K562 (cell line): ENCODE data around the gene PLCL2. TPM values are rescaled to one million over a fixed set of nuclear protein-coding genes. Genes with fewer than 3 reads are reported as not detected.

ENCODE experiments used
- ATAC-seq: fragments of 200-7000 bp; cut with Tn5 transposase; 3 replicates; pipeline ENCODE4 v1.9.1; 2020; ENCODE audit warnings: moderate library complexity
- BruUV-seq: library from RNA; stranded (reverse); fragments of 400-500 nt; replicated peaks from 2 replicates; lab custom pipeline; 2021; lab: Mats Ljungman, UMichigan
- CTCF ChIA-PET: fragments of 300-600 bp; formaldehyde crosslinking; extraction: SDS; loops from one replicate; lab custom pipeline; 2021; ENCODE audit warnings: low intra/inter-chr PET ratio; lab: Yijun Ruan, JAX
- POLR2A ChIA-PET: fragments of 300-600, 350-650 bp; sonication (Branson Sonifier 250); formaldehyde crosslinking; extraction: SDS; loops from one replicate; lab custom pipeline; 2021; ENCODE audit warnings: antibody characterized with exemption, inconsistent platforms; lab: Yijun Ruan, JAX
- DNase-seq, 4 experiments: peaks; one replicate each; pipeline versions ENCODE4 v3.0.0 to v3.0.0-alpha.2; 2011 to 2018; ENCODE audit warnings: low spot score in 3 of 4, mixed read lengths in 3 of 4; ENCODE audit errors: extremely low read depth in 1 of 4
- FAIRE-seq: peaks from 2 replicates; lab custom pipeline; 2011; peaks lifted over from hg19 to GRCh38; lab: Jason Lieb, UNC
- H2AFZ ChIP-seq: 2 replicates; pipeline ENCODE4 v1.6.0; 2011; ENCODE audit warnings: low read depth, low read length, control low read depth, inconsistent platforms
- H3K27ac ChIP-seq: fragments of 200-600 bp; 3 replicates; pipeline ENCODE4 v1.8.0; 2011; ENCODE audit warnings: low read depth, mild to moderate bottlenecking, control low read depth, inconsistent platforms, low read length, moderate library complexity, mixed read lengths; ENCODE audit errors: extremely low read depth
- H3K27me3 ChIP-seq, 2 experiments: fragments of 300-600 bp in 1 of 2; 2 replicates in 1 of 2; 3 replicates in 1 of 2; pipeline versions ENCODE4 v1.6.0 to v1.8.0; 2011; ENCODE audit warnings: inconsistent platforms in 2 of 2, low read length in 2 of 2, mild to moderate bottlenecking in 1 of 2, mixed read lengths in 1 of 2, moderate library complexity in 1 of 2; ENCODE audit not compliant: control insufficient read depth in 2 of 2, insufficient read depth in 2 of 2
- H3K36me3 ChIP-seq: fragments of 300-600 bp; 3 replicates; pipeline ENCODE4 v1.8.0; 2011; ENCODE audit warnings: mild to moderate bottlenecking, low read length, inconsistent platforms; ENCODE audit not compliant: control insufficient read depth, insufficient read depth
- H3K4me1 ChIP-seq, 2 experiments: fragments of 200-600 bp in 1 of 2; replicated peaks in 1 of 2; 2 replicates in 1 of 2; 3 replicates in 1 of 2; pipeline versions ENCODE4 v1.5.1 to v1.8.0; 2011; ENCODE audit warnings: inconsistent platforms in 2 of 2, low read length in 2 of 2, mild to moderate bottlenecking in 1 of 2, mixed read lengths in 1 of 2, moderate library complexity in 1 of 2; ENCODE audit not compliant: control insufficient read depth in 2 of 2, insufficient read depth in 2 of 2
- H3K4me2 ChIP-seq: 2 replicates; pipeline ENCODE4 v1.6.1; 2011; ENCODE audit warnings: low read length, control low read depth, inconsistent platforms, mixed read lengths; ENCODE audit not compliant: insufficient read depth
- H3K4me3 ChIP-seq: fragments of 200-600 bp; sonication (generic), shearing (Covaris generic); 2 replicates; pipeline ENCODE4 v1.5.1; 2016; ENCODE audit warnings: control low read depth, inconsistent platforms
- H3K79me2 ChIP-seq: fragments of 200-600 bp; 3 replicates; pipeline ENCODE4 v1.8.0; 2011; ENCODE audit warnings: low read length, inconsistent platforms; ENCODE audit not compliant: control insufficient read depth, insufficient read depth
- H3K9ac ChIP-seq, 2 experiments: 2 replicates each; pipeline versions ENCODE4 v1.6.0 to v1.6.1; 2011; ENCODE audit warnings: low read depth in 2 of 2, low read length in 2 of 2, control low read depth in 1 of 2, inconsistent platforms in 1 of 2, mild to moderate bottlenecking in 1 of 2, mixed read lengths in 1 of 2; ENCODE audit not compliant: insufficient read depth in 1 of 2
- H3K9me1 ChIP-seq: one replicate; pipeline ENCODE4 v1.6.0; 2011; ENCODE audit warnings: inconsistent platforms, mild to moderate bottlenecking, low read length, moderate library complexity; ENCODE audit not compliant: control insufficient read depth, insufficient read depth
- H3K9me3 ChIP-seq: replicated peaks from 2 replicates; pipeline ENCODE4 v1.5.1; 2011; ENCODE audit warnings: low read depth, low read length, inconsistent platforms; ENCODE audit not compliant: control insufficient read depth, insufficient read depth
- H4K20me1 ChIP-seq: replicated peaks from 2 replicates; pipeline ENCODE4 v1.6.1; 2011; ENCODE audit warnings: low read length, inconsistent platforms, mixed read lengths; ENCODE audit not compliant: control insufficient read depth, insufficient read depth
- ATF7 ChIP-seq: fragments of 450-650 bp; IDR thresholded peaks from 2 replicates; pipeline ENCODE4 v1.7.1; 2014; ENCODE audit warnings: mild to moderate bottlenecking, moderate library complexity
- RFX1 ChIP-seq: fragments of 450-650 bp; IDR thresholded peaks from 2 replicates; pipeline ENCODE4 v1.6.1; 2016; ENCODE audit warnings: mild to moderate bottlenecking, moderate library complexity
- ZMIZ1 ChIP-seq, 2 experiments: fragments of 150-350 bp in 1 of 2; IDR thresholded peaks; 2 replicates each; pipeline ENCODE4 v1.6.1; 2012 to 2016; ENCODE audit warnings: low read depth in 2 of 2, low read length in 2 of 2, mild to moderate bottlenecking in 1 of 2, moderate library complexity in 1 of 2
- ZNF133 ChIP-seq: fragments of 250-450 bp; sonication (Bioruptor Pico); IDR thresholded peaks from 2 replicates; pipeline ENCODE4 v1.4.0; 2020; ENCODE audit warnings: mild to moderate bottlenecking
- WGBS: fragments of 100-300 bp; shearing (Covaris generic); methylation state at CpG from one replicate; pipeline ENCODE4 v1.1.6; 2016; ENCODE audit warnings: low coverage, mixed read lengths; ENCODE audit not compliant: insufficient coverage; ENCODE audit errors: missing lambda C conversion rate; 5-methylcytosine and 5-hydroxymethylcytosine counted together
- in situ Hi-C: fragments of 300-500 bp; cut with MboI; formaldehyde crosslinking; loops from 4 replicates; pipeline ENCODE4 v1.15.0; 2018; ENCODE audit warnings: inconsistent platforms, mixed read lengths
- intact Hi-C: fragments of 100-400 bp; cut with micrococcal nuclease; formaldehyde crosslinking; loops from 2 replicates; pipeline ENCODE4 v1.14.2; 2022
- polyA plus RNA-seq, 8 experiments: library from polyadenylated mRNA; depleted of rRNA in 4 of 8; stranded (reverse) in 5 of 8; unstranded in 3 of 8; fragments of >200 nt; fragmentation: Nextera tagmentation in 2 of 8; fragmentation: Illumina TruSeq in 1 of 8; extraction: Ambion mirVana in 2 of 8; extraction: Trizol in 1 of 8; gene quantifications; 2 replicates each; pipeline versions ENCODE4 v1.2.1 to v1.2.3, GENCODE V29; 2011 to 2014; ENCODE audit warnings: inconsistent platforms in 1 of 8, missing spikeins in 1 of 8
- total RNA-seq, 7 experiments: library from RNA; depleted of rRNA in 6 of 7; stranded (reverse); fragments of >200 nt in 6 of 7; fragmentation: Illumina TruSeq in 2 of 7; extraction: Trizol in 2 of 7; gene quantifications; 2 replicates each; pipeline versions ENCODE4 v1.2.1 to v1.2.3, GENCODE V29; 2011 to 2021; ENCODE audit warnings: low replicate concordance in 1 of 7

The PLCL2 gene
- total and polyA plus RNA-seq, 9 of the 15 experiments (the other 6 are each of a cell fraction or from before 2014, with no cell fraction given), result 0.03 to 0.18 (median 0.11) TPM; not detected in 2

DNA sequence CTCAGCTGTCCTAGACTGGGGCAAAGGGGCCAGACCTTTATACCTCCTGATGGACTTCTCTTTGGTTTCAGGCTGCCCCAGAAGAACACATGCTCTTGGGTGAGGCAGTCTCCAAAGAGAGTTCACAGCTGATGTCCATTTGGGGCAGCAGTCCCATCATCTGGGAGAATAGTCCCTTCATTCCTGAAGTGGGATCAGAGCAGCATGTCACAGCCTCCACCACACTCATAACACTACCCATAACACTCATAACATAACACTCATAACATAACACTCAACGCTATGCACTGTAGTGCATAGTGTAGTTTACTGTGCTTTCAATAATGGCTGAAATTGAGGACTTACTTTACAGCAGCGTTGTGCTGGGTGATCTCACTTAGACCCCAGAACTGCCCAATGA, 36.7 kb upstream of the PLCL2 start (continued):
- no peak for TF ChIP-seq ZMIZ1 (IDR thresholded peaks at IDR 0.05; ENCODE audit: low read depth in 2 of 2, low read length in 2 of 2)

GRCh38 chr3:16849229-16849628, 35.5 kb upstream of the PLCL2 start:
- ATAC-seq (no peak), FAIRE-seq (no peak), DNase-seq (no peak)
- no peak overlapping the region for H3K4me3 ChIP-seq
- H3K4me2 ChIP-seq, result no peak overlapping the region
- no peaks in the 10 kb centered on the region for H3K4me1 ChIP-seq
- ChIA-PET CTCF (no interaction called here), POLR2A (no interaction called here)
- H3K27ac ChIP-seq, result no peak overlapping the region
- no peaks in the 10 kb centered on the region for H3K9me3 ChIP-seq
- H3K79me2 ChIP-seq, result no peaks in the 10 kb centered on the region
- 1% methylated on average over 8 of the region's 8 CpGs for whole genome bisulfite sequencing
- in situ Hi-C loops (no loop called here), intact Hi-C loops (no loop called here)
- no peaks in the 10 kb centered on the region for H3K9me1 ChIP-seq
- H3K27me3 ChIP-seq, result peaks cover 0 to 5% of the 10 kb centered on the region in 2 experiments; a peak in 1 of 5 replicates
- no peak overlapping the region for H2AFZ ChIP-seq
- TF ChIP-seq ATF7 (no peak), RFX1 (peak; percentile 55), ZNF133 (CRISPR knock-in tag) (no peak)
- no peaks in the 10 kb centered on the region for H4K20me1 ChIP-seq
- H3K9ac ChIP-seq, result no peak overlapping the region
- no TSS peak for BruUV-seq
- H3K36me3 ChIP-seq, result no peaks in the 10 kb centered on the region
